Activated naive CD4-positive, alpha-beta T cell treated with anti-CD3 and anti-CD28 coated beads, Interleukin-2, amount 10 ng/mL, durations not matched to agents 7 days and 5 days (primary cell): ENCODE results near the gene RMI1.

Experiments
- CTCF ChIA-PET: fragments of 350-600 bp; sonication (Branson Sonifier 250); formaldehyde crosslinking; loops from one replicate; lab custom pipeline; 2021; ENCODE audit warnings: antibody characterized with exemption; lab: Charles Lee
- DNase-seq: peaks from one replicate; pipeline ENCODE4 v3.0.0-alpha.2; 2020
- H3K27ac Mint-ChIP-seq: one replicate; pipeline ENCODE4 v1.8.0; 2021; ENCODE audit warnings: mild to moderate bottlenecking, moderate library complexity, mixed read lengths
- H3K27me3 Mint-ChIP-seq: one replicate; pipeline ENCODE4 v1.8.0; 2021; ENCODE audit warnings: mild to moderate bottlenecking, mixed read lengths
- H3K36me3 Mint-ChIP-seq: one replicate; pipeline ENCODE4 v1.8.0; 2021; ENCODE audit warnings: mixed read lengths
- H3K4me1 Mint-ChIP-seq: one replicate; pipeline ENCODE4 v1.8.0; 2021; ENCODE audit warnings: mixed read lengths
- H3K4me3 Mint-ChIP-seq: one replicate; pipeline ENCODE4 v1.8.0; 2021; ENCODE audit warnings: mild to moderate bottlenecking, moderate library complexity, mixed read lengths
- H3K9me3 Mint-ChIP-seq: one replicate; pipeline ENCODE4 v1.8.0; 2021; ENCODE audit warnings: mixed read lengths

RMI1 gene

GRCh38 chr9:83956436-83957247 is 24.0 kb upstream of the RMI1 start:
- DNase-seq, result peak; percentile 79
- Mint-ChIP-seq H3K4me3 (peak overlapping the region; percentile 92), H3K27ac (peak overlapping the region; percentile 90), H3K4me1 (peaks cover 27% of the 10 kb centered on the region), H3K27me3 (peaks cover 5% of the 10 kb centered on the region), H3K9me3 (no peaks in the 10 kb centered on the region), H3K36me3 (peaks cover 11% of the 10 kb centered on the region)
- CTCF ChIA-PET, result no interaction called here

- Mint-ChIP-seq H3K27me3 (peaks cover 10% of the 10 kb centered on the region), H3K9me3 (no peaks in the 10 kb centered on the region), H3K27ac (no peak overlapping the region), H3K4me3 (peak overlapping the region; percentile 92), H3K4me1 (peaks cover 27% of the 10 kb centered on the region), H3K36me3 (peaks cover 11% of the 10 kb centered on the region)
- DNase-seq, result no peak
- CTCF ChIA-PET, result no interaction called here
Observed at GRCh38 chr9:83957248-83957513, 23.4 kb upstream of the RMI1 start.

DNA sequence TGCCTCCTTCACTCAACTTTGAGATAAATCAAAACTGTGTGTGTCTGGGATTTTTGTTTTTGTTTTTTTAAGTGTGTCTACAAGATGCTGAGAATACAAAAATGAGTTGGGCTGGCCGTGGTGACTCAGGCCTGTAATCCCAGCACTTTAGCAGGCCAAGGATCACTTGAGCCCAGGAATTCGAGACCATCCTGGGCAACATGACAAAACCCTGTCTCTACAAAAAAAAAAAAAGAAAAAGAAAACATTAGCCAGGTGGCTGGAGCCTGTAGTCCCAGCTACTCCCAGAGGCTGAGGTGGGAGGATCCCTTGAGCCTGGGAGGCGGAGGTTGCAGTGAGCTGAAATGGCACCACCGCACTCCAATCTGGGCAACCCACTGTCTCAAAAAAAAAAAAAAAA is 21.5 kb upstream of the RMI1 start:
- DNase-seq, result no peak
- Mint-ChIP-seq H3K27me3 (peaks cover 11% of the 10 kb centered on the region), H3K9me3 (no peaks in the 10 kb centered on the region), H3K36me3 (peaks cover 11% of the 10 kb centered on the region), H3K4me3 (no peak overlapping the region), H3K4me1 (peaks cover 26% of the 10 kb centered on the region), H3K27ac (no peak overlapping the region)
- CTCF ChIA-PET, result no interaction called here

GRCh38 chr9:83960991-83961390 is 19.6 kb upstream of the RMI1 start:
- H3K36me3 Mint-ChIP-seq, result peaks cover 14% of the 10 kb centered on the region
- H3K4me3 Mint-ChIP-seq, result no peak overlapping the region
- DNase-seq, result no peak
- CTCF ChIA-PET, result interaction anchor here (1.1 kb wide), 1 partner anchor 300 kb away, joined by 4 read pairs; no protein-coding TSS in a partner anchor
- H3K27ac Mint-ChIP-seq, result no peak overlapping the region
- peaks cover 11% of the 10 kb centered on the region for H3K27me3 Mint-ChIP-seq
- no peaks in the 10 kb centered on the region for H3K9me3 Mint-ChIP-seq
- H3K4me1 Mint-ChIP-seq, result peaks cover 14% of the 10 kb centered on the region

GRCh38 chr9:83962165-83962564 is 18.4 kb upstream of the RMI1 start:
- CTCF ChIA-PET, result no interaction called here
- Mint-ChIP-seq H3K4me3 (no peak overlapping the region), H3K36me3 (peaks cover 16% of the 10 kb centered on the region)

GRCh38 chr9:83964973-83965349 is 15.6 kb upstream of the RMI1 start:
- peaks cover 7% of the 10 kb centered on the region for H3K27me3 Mint-ChIP-seq
- peak overlapping the region; percentile 69 for H3K27ac Mint-ChIP-seq
- H3K36me3 Mint-ChIP-seq, result peaks cover 37% of the 10 kb centered on the region
- H3K4me1 Mint-ChIP-seq, result peaks cover 2% of the 10 kb centered on the region
- no peaks in the 10 kb centered on the region for H3K9me3 Mint-ChIP-seq
- CTCF ChIA-PET, result interaction anchor here (1.7 kb wide), 1 partner anchor 28 kb away, joined by 3 read pairs; no protein-coding TSS in a partner anchor
- no peak overlapping the region for H3K4me3 Mint-ChIP-seq
- no peak for DNase-seq

More at GRCh38 chr9:83962165-83962564, 18.4 kb upstream of the RMI1 start:
- Mint-ChIP-seq H3K4me1 (peaks cover 5% of the 10 kb centered on the region), H3K9me3 (no peaks in the 10 kb centered on the region), H3K27ac (no peak overlapping the region), H3K27me3 (peaks cover 11% of the 10 kb centered on the region)
- no peak for DNase-seq

DNA sequence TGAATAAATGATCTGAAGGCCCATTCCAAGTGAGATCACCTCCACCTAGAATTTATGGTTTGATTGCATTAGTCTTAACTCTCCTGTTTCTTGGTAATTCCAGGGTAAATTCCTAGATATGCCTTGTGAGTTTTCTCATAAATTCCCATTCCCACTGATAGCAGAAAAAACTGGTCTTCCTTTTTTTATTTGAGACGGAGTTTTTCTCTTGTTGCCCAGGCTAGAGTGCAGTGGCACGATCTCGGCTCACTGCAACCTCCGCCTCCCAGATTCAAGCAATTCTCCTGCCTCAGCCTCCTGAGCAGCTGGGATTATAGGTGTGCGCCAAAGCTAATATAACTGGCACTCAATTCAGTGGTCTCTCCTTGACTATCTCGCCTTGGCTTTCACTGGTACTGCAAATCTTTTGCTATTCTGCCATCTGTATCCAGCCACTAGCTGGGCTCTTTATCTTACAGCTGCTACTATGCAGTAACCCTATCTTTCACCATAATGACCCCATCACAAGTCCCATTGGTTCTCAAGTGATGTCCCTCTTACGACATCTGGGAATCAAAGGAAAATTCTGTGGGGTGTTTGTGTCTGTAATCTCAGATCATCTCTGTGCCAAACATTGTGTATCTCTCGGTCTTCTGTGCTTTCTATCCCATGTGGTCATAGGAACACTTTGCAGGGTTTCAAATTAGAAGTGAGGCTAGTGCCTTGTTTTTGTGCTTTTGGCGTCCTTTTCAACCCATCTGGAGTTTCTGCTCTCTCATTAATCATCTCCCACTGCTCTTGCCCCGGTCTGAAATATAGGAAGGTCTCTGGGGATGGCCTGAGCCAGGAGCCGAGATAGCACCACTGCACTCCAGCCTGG is 15.0 kb upstream of the RMI1 start:
- H3K27ac Mint-ChIP-seq, result peak overlapping the region; percentile 69
- H3K4me3 Mint-ChIP-seq, result no peak overlapping the region
- H3K27me3 Mint-ChIP-seq, result peaks cover 7% of the 10 kb centered on the region
- CTCF ChIA-PET, result no interaction called here
- peaks cover 2% of the 10 kb centered on the region for H3K4me1 Mint-ChIP-seq
- H3K36me3 Mint-ChIP-seq, result peaks cover 43% of the 10 kb centered on the region
- no peak for DNase-seq
- H3K9me3 Mint-ChIP-seq, result no peaks in the 10 kb centered on the region

DNA sequence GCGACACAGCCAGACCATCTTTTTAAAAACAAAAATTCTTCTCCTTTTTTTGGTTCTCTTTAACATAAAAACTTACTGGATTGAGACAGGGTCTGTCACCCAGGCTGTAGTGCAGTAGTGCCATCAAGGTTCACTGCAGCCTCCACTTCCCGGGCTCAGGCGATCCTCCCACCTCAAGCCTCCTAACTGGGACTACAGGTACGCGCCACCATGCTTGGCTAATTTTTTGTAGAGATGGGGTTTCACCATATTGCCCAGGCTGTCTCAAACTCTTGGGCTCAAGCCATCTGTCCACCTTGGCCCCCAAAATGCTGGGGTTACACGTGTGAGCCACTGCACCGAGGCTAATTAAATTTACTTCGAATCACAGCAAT is 14.4 kb upstream of the RMI1 start:
- peaks cover 49% of the 10 kb centered on the region for H3K36me3 Mint-ChIP-seq
- peaks cover 7% of the 10 kb centered on the region for H3K27me3 Mint-ChIP-seq
- no peaks in the 10 kb centered on the region for H3K9me3 Mint-ChIP-seq
- DNase-seq, result no peak
- H3K4me3 Mint-ChIP-seq, result no peak overlapping the region
- H3K4me1 Mint-ChIP-seq, result peaks cover 2% of the 10 kb centered on the region
- no peak overlapping the region for H3K27ac Mint-ChIP-seq
- CTCF ChIA-PET, result no interaction called here

DNA sequence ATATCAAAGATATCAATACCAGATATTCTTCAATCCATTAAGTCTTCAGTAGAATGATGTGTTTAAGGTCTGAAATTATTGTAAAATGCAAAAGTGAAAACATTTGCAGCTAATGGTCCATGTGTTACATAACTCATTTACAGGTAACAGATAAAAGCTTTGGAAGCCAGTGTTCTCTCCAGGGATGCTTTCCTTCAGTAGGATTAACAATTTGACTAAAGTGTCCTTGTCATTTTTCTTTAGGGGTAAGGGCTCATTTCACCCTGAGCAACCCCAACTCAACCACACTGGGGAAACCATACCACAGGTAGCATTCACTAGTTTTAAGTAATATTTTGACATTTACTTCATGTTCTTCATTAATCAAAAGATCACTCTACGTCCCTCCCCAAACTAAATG is 13.5 kb upstream of the RMI1 start:
- Mint-ChIP-seq H3K9me3 (no peaks in the 10 kb centered on the region), H3K4me1 (peaks cover 9% of the 10 kb centered on the region), H3K4me3 (no peak overlapping the region), H3K36me3 (peaks cover 57% of the 10 kb centered on the region), H3K27ac (no peak overlapping the region), H3K27me3 (peaks cover 2% of the 10 kb centered on the region)
- DNase-seq, result no peak
- CTCF ChIA-PET, result no interaction called here

- peak overlapping the region; percentile 8 for H3K27ac Mint-ChIP-seq
- H3K4me1 Mint-ChIP-seq, result peaks cover 23% of the 10 kb centered on the region
- H3K4me3 Mint-ChIP-seq, result no peak overlapping the region
- H3K27me3 Mint-ChIP-seq, result no peaks in the 10 kb centered on the region
- no peak for DNase-seq
- H3K36me3 Mint-ChIP-seq, result peaks cover 76% of the 10 kb centered on the region
- no peaks in the 10 kb centered on the region for H3K9me3 Mint-ChIP-seq
- CTCF ChIA-PET, result interaction anchor here (0.8 to 1.9 kb wide), 3 partner anchors 9 to 292 kb away, joined by 3 to 5 read pairs (median 3); no protein-coding TSS in a partner anchor
Observed at GRCh38 chr9:83969602-83970001, 11.0 kb upstream of the RMI1 start.

DNA sequence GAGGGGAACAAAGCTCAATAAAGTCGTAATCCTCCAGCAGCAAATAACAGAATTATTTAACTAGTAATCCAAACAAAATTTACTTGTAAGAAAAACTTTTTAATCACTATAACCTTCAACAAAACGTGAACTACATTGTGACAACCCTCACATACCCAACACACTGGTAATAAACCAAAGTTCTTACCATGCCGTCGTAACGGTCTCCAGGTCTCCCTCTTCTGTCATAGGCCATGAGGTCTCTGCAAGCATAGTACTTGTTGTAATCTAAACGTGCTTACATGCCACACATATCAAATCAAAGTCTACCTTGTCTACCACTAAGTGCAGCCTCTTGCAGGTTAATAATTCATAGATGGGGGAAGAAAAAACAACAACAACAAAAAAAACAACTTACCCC is 9.1 kb upstream of the RMI1 start:
- Mint-ChIP-seq H3K27ac (no peak overlapping the region), H3K9me3 (no peaks in the 10 kb centered on the region), H3K36me3 (peaks cover 83% of the 10 kb centered on the region), H3K4me3 (no peak overlapping the region), H3K27me3 (no peaks in the 10 kb centered on the region), H3K4me1 (peaks cover 42% of the 10 kb centered on the region)
- DNase-seq, result no peak
- CTCF ChIA-PET, result interaction anchor here (1.9 kb wide), 1 partner anchor 290 kb away, joined by 5 read pairs; no protein-coding TSS in a partner anchor

DNA sequence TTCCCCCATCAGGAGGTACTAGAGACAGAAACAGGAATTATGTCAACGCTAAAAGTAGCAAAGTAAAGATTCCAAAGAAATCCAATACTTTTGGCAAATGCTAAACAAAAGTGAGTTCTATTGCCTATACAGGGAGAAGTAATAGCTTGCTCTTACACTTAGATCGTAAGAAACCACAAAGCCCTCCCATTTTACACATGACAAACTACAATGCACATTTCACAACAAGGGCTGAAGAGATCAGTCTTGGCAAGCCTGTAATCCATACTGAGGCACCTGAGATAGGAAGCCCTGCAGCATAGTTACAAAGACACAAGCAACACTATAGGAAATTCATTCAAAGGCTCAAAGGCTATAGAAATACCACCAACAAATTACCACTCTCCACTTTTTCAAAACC is 8.3 kb upstream of the RMI1 start:
- Mint-ChIP-seq H3K27me3 (no peaks in the 10 kb centered on the region), H3K4me1 (peaks cover 50% of the 10 kb centered on the region), H3K27ac (no peak overlapping the region), H3K9me3 (no peaks in the 10 kb centered on the region), H3K36me3 (peaks cover 84% of the 10 kb centered on the region), H3K4me3 (no peak overlapping the region)
- no peak for DNase-seq
- CTCF ChIA-PET, result interaction anchor here (0.8 kb wide), 1 partner anchor 32 kb away, joined by 3 read pairs; no protein-coding TSS in a partner anchor

- peaks cover 84% of the 10 kb centered on the region for H3K36me3 Mint-ChIP-seq
- no peak overlapping the region for H3K4me3 Mint-ChIP-seq
- no peaks in the 10 kb centered on the region for H3K9me3 Mint-ChIP-seq
- H3K4me1 Mint-ChIP-seq, result peaks cover 54% of the 10 kb centered on the region
- CTCF ChIA-PET, result no interaction called here
- H3K27me3 Mint-ChIP-seq, result no peaks in the 10 kb centered on the region
- no peak overlapping the region for H3K27ac Mint-ChIP-seq
- no peak for DNase-seq
Observed at GRCh38 chr9:83975300-83975699, 5.3 kb upstream of the RMI1 start.

GRCh38 chr9:83976372-83976771 is 4.2 kb upstream of the RMI1 start:
- H3K36me3 Mint-ChIP-seq, result peaks cover 74% of the 10 kb centered on the region
- H3K9me3 Mint-ChIP-seq, result no peaks in the 10 kb centered on the region
- peak overlapping the region; percentile 49 for H3K27ac Mint-ChIP-seq
- H3K27me3 Mint-ChIP-seq, result peaks cover 4% of the 10 kb centered on the region
- no peak overlapping the region for H3K4me3 Mint-ChIP-seq
- DNase-seq, result no peak
- peaks cover 53% of the 10 kb centered on the region for H3K4me1 Mint-ChIP-seq
- CTCF ChIA-PET, result no interaction called here
